ENCODE data around the gene ADGRF5.
"Not testable (repeated sequence)": the region's sequence is repeated elsewhere in the genome, so short reads cannot be mapped to it uniquely, and the experiment has no call there.

Gene ADGRF5

GRCh38 chr6:46893648-46894047, 28.1 kb downstream of the ADGRF5 start:
- no peak for FAIRE-seq

GRCh38 chr6:46891252-46891795, 30.4 kb downstream of the ADGRF5 start:
- FAIRE-seq, result no peak

GRCh38 chr6:46888578-46888977, 33.2 kb downstream of the ADGRF5 start:
- FAIRE-seq, result no peak

GRCh38 chr6:46888031-46888430, 33.7 kb downstream of the ADGRF5 start:
- FAIRE-seq, result no peak

GRCh38 chr6:46882645-46883044, 39.1 kb downstream of the ADGRF5 start:
- FAIRE-seq, result no peak

GRCh38 chr6:46879003-46879402, 42.7 kb downstream of the ADGRF5 start:
- no peak for FAIRE-seq

GRCh38 chr6:46876126-46876525, 45.6 kb downstream of the ADGRF5 start:
- no peak for FAIRE-seq

- FAIRE-seq, result no peak
Measured at GRCh38 chr6:46867411-46867810, 54.3 kb downstream of the ADGRF5 start.

- FAIRE-seq, result no peak
Measured at GRCh38 chr6:46865221-46865620, 56.5 kb downstream of the ADGRF5 start.

- FAIRE-seq, result no peak
Measured at GRCh38 chr6:46863791-46864190, 57.9 kb downstream of the ADGRF5 start.

GRCh38 chr6:46862381-46862780, 59.4 kb downstream of the ADGRF5 start:
- no peak for FAIRE-seq

- not testable (repeated sequence) for FAIRE-seq
Measured at GRCh38 chr6:46855966-46856365, 65.8 kb downstream of the ADGRF5 start.

- FAIRE-seq, result not testable (repeated sequence)
Measured at GRCh38 chr6:46851576-46851975, 70.2 kb downstream of the ADGRF5 start.

GRCh38 chr6:46850792-46851191, 70.9 kb downstream of the ADGRF5 start:
- FAIRE-seq, result no peak

- FAIRE-seq, result no peak
Measured at GRCh38 chr6:46849361-46849690, 72.4 kb downstream of the ADGRF5 start.

GRCh38 chr6:46848684-46849360, 72.9 kb downstream of the ADGRF5 start:
- no peak for FAIRE-seq

- FAIRE-seq, result no peak
Measured at GRCh38 chr6:46845126-46845525, 76.6 kb downstream of the ADGRF5 start.

GRCh38 chr6:46842252-46842846, 79.4 kb downstream of the ADGRF5 start:
- not testable (repeated sequence) for FAIRE-seq

- no peak for FAIRE-seq
Measured at GRCh38 chr6:46838033-46838432, 83.7 kb downstream of the ADGRF5 start.

- not testable (repeated sequence) for FAIRE-seq
Measured at GRCh38 chr6:46834991-46835390, 86.7 kb downstream of the ADGRF5 start.

GRCh38 chr6:46834257-46834916, 87.4 kb downstream of the ADGRF5 start:
- not testable (repeated sequence) for FAIRE-seq

- no peak for FAIRE-seq
Measured at GRCh38 chr6:46832816-46833215, 88.9 kb downstream of the ADGRF5 start.

- FAIRE-seq, result no peak
Measured at GRCh38 chr6:46828939-46829338, 92.8 kb downstream of the ADGRF5 start.

- no peak for FAIRE-seq
Measured at GRCh38 chr6:46821458-46821881, 100.3 kb downstream of the ADGRF5 start.
